Endothelial cell of umbilical vein (primary cell): ENCODE results near the gene SPINK1. TPM values are rescaled to one million over a fixed set of nuclear protein-coding genes. Genes with fewer than 3 reads are reported as not detected.

ENCODE experiments used
- BruUV-seq: library from RNA; stranded (reverse); fragments of 400-500 nt; replicated peaks from 2 replicates; lab custom pipeline; 2021; lab: Mats Ljungman, UMichigan
- CTCF ChIA-PET: fragments of 300-600, 350-600 bp; sonication (Branson Sonifier 250); formaldehyde crosslinking; loops from one replicate; lab custom pipeline; 2021; ENCODE audit warnings: antibody characterized with exemption, inconsistent platforms; lab: Charles Lee
- POLR2A ChIA-PET: fragments of 300-600, 350-600 bp; sonication (Branson Sonifier 250); formaldehyde crosslinking; loops from one replicate; lab custom pipeline; 2021; ENCODE audit warnings: antibody characterized with exemption, inconsistent platforms; lab: Charles Lee
- DNase-seq: peaks from one replicate; pipeline ENCODE4 v3.0.0-alpha.2; 2011; ENCODE audit warnings: low read depth, low spot score
- FAIRE-seq: peaks from 2 replicates; lab custom pipeline; 2011; peaks lifted over from hg19 to GRCh38; lab: Jason Lieb, UNC
- H2AFZ ChIP-seq: 2 replicates; pipeline ENCODE4 v1.6.0; 2012; ENCODE audit warnings: low read depth, low read length, control low read depth, inconsistent platforms
- H3K27ac ChIP-seq: 2 replicates; pipeline ENCODE4 v1.5.1; 2011; ENCODE audit warnings: low read depth, mild to moderate bottlenecking, control low read depth, low read length, moderate library complexity; ENCODE audit not compliant: insufficient read depth
- H3K27me3 ChIP-seq, 2 experiments: 2 replicates each; pipeline versions ENCODE4 v1.6.0 to v1.6.1; 2011; ENCODE audit warnings: low read length in 2 of 2, mixed read lengths in 1 of 2; ENCODE audit not compliant: control insufficient read depth in 2 of 2, insufficient read depth in 2 of 2
- H3K36me3 ChIP-seq, 2 experiments: 2 replicates in 1 of 2; 3 replicates in 1 of 2; pipeline ENCODE4 v1.5.1; 2011; ENCODE audit warnings: low read length in 2 of 2, mild to moderate bottlenecking in 1 of 2, moderate library complexity in 1 of 2; ENCODE audit not compliant: control insufficient read depth in 2 of 2, insufficient read depth in 2 of 2; ENCODE audit errors: extremely low read depth in 1 of 2
- H3K4me1 ChIP-seq: 3 replicates; pipeline ENCODE4 v1.5.1; 2011; ENCODE audit warnings: mild to moderate bottlenecking, low read length; ENCODE audit not compliant: control insufficient read depth, insufficient read depth; ENCODE audit errors: extremely low read depth
- H3K4me2 ChIP-seq: 2 replicates; pipeline ENCODE4 v1.6.1; 2011; ENCODE audit warnings: low read length, control low read depth, mixed read lengths; ENCODE audit not compliant: insufficient read depth
- H3K4me3 ChIP-seq, 3 experiments: fragments of 200-600 bp in 1 of 3; sonication (generic), shearing (Covaris generic) in 1 of 3; replicated peaks in 1 of 3; 2 replicates each; pipeline ENCODE4 v1.5.1; 2011 to 2016; ENCODE audit warnings: control low read depth in 3 of 3, low read length in 3 of 3, mild to moderate bottlenecking in 2 of 3, inconsistent platforms in 1 of 3, low read depth in 1 of 3, moderate library complexity in 1 of 3; ENCODE audit not compliant: insufficient read depth in 1 of 3
- H3K79me2 ChIP-seq: 2 replicates; pipeline ENCODE4 v1.6.0; 2012; ENCODE audit warnings: low read length, inconsistent platforms; ENCODE audit not compliant: control insufficient read depth, insufficient read depth
- H3K9ac ChIP-seq: replicated peaks from 2 replicates; pipeline ENCODE3; 2011; ENCODE audit warnings: low read length, control low read depth; ENCODE audit not compliant: insufficient read depth; ENCODE audit errors: extremely low read depth
- H3K9me1 ChIP-seq: replicated peaks from 3 replicates; pipeline ENCODE4 v1.6.0; 2011; ENCODE audit warnings: mild to moderate bottlenecking, low read length; ENCODE audit not compliant: control insufficient read depth, insufficient read depth; ENCODE audit errors: extremely low read depth
- H3K9me3 ChIP-seq: replicated peaks from 2 replicates; pipeline ENCODE4 v1.5.1; 2012; ENCODE audit warnings: low read length, inconsistent platforms; ENCODE audit not compliant: control insufficient read depth, insufficient read depth
- H4K20me1 ChIP-seq: replicated peaks from 2 replicates; pipeline ENCODE3; 2011; ENCODE audit warnings: mild to moderate bottlenecking, low read length; ENCODE audit not compliant: control insufficient read depth, insufficient read depth; ENCODE audit errors: extremely low read depth
- EZH2 ChIP-seq: IDR thresholded peaks from 2 replicates; pipeline ENCODE4 v1.6.1; 2012; ENCODE audit warnings: borderline replicate concordance, low read depth, mild to moderate bottlenecking, moderate library complexity, low read length, inconsistent platforms; ENCODE audit not compliant: severe bottlenecking
- FOS ChIP-seq: IDR thresholded peaks from 2 replicates; pipeline ENCODE4 v1.6.1; 2011; ENCODE audit warnings: mild to moderate bottlenecking, low read length, moderate library complexity, borderline replicate concordance; ENCODE audit not compliant: insufficient read depth
- GATA2 ChIP-seq: IDR thresholded peaks from 2 replicates; pipeline ENCODE4 v1.7.0; 2011; ENCODE audit warnings: low read depth, mild to moderate bottlenecking, moderate library complexity, mixed read lengths, low read length; ENCODE audit not compliant: insufficient read length, insufficient read depth
- JUN ChIP-seq: IDR thresholded peaks from 2 replicates; pipeline ENCODE4 v1.6.1; 2011; ENCODE audit warnings: borderline replicate concordance, low read depth; ENCODE audit not compliant: insufficient read length, insufficient read depth
- MYC ChIP-seq: IDR thresholded peaks from one replicate; pipeline ENCODE4 v1.6.1; 2011; ENCODE audit warnings: mild to moderate bottlenecking, low read depth, low read length
- POLR2A ChIP-seq: IDR thresholded peaks from 2 replicates; pipeline ENCODE4 v1.6.1; 2012; ENCODE audit warnings: low read depth, mild to moderate bottlenecking, control low read depth, low read length
- POLR2AphosphoS5 ChIP-seq: IDR thresholded peaks from 2 replicates; pipeline ENCODE4 v1.6.1; 2012; ENCODE audit warnings: low read depth, mild to moderate bottlenecking, control low read depth, low read length, moderate library complexity; ENCODE audit not compliant: insufficient read depth
- dilution Hi-C: fragments of 300-500 bp; cut with MboI; formaldehyde crosslinking; loops from one replicate; pipeline ENCODE4 v1.15.0; 2019; ENCODE audit warnings: low sequenced_read_pairs; ENCODE audit not compliant: extremely low pct_ligation_motif_present
- intact Hi-C: fragments of 100-400 bp; cut with micrococcal nuclease; formaldehyde crosslinking; loops from one replicate; pipeline ENCODE4 v1.10.0; 2022
- polyA plus RNA-seq, 4 experiments: library from polyadenylated mRNA; depleted of rRNA in 3 of 4; stranded (reverse) in 3 of 4; unstranded in 1 of 4; fragments of >200 nt; gene quantifications; 2 replicates each; pipeline versions ENCODE4 v1.2.1 to v1.2.3, GENCODE V29; 2011 to 2012; ENCODE audit warnings: missing spikeins in 1 of 4
- total RNA-seq: library from RNA; stranded (reverse); gene quantifications from 2 replicates; pipeline ENCODE4 v1.2.3, GENCODE V29; 2021
- TF ChIP-seq, protein P1 (sequence below), 2 donors: IDR thresholded peaks; 1 replicate in 1 of 2; 2 replicates in 1 of 2; pipeline ENCODE4 v1.5.1; 2011; ENCODE audit warnings: low read length in 2 of 2, mild to moderate bottlenecking in 2 of 2, moderate library complexity in 2 of 2, control low read depth in 1 of 2, inconsistent platforms in 1 of 2, low read depth in 1 of 2; ENCODE audit not compliant: insufficient read depth in 1 of 2; ENCODE audit errors: extremely low read depth in 1 of 2
- TF ChIP-seq, protein P2 (sequence below): IDR thresholded peaks from 2 replicates; pipeline ENCODE4 v1.6.1; 2011; ENCODE audit not compliant: insufficient read depth, insufficient read length

SPINK1 gene
- total and polyA plus RNA-seq, 2 donors (not counting 3 experiments of a cell fraction or from before 2014, with no cell fraction given), result not detected

GRCh38 chr5:147863454-147864158, 32.1 kb upstream of the SPINK1 start:
- Histone ChIP-seq H3K9me3 (no peaks in the 10 kb centered on the region), H3K4me2 (no peak overlapping the region), H3K4me1 (no peaks in the 10 kb centered on the region), H3K79me2 (no peaks in the 10 kb centered on the region), H4K20me1 (no peaks in the 10 kb centered on the region), H3K9ac (no peak overlapping the region), H3K27me3 (no peaks in the 10 kb centered on the region), H3K27ac (no peak overlapping the region), H3K36me3 (no peaks in the 10 kb centered on the region), H3K9me1 (no peaks in the 10 kb centered on the region), H3K4me3 (no peak overlapping the region), H2AFZ (no peak overlapping the region)
- intact Hi-C loops (no loop called here), dilution Hi-C loops (no loop called here)
- BruUV-seq, result no TSS peak
- TF ChIP-seq, protein P1, sequence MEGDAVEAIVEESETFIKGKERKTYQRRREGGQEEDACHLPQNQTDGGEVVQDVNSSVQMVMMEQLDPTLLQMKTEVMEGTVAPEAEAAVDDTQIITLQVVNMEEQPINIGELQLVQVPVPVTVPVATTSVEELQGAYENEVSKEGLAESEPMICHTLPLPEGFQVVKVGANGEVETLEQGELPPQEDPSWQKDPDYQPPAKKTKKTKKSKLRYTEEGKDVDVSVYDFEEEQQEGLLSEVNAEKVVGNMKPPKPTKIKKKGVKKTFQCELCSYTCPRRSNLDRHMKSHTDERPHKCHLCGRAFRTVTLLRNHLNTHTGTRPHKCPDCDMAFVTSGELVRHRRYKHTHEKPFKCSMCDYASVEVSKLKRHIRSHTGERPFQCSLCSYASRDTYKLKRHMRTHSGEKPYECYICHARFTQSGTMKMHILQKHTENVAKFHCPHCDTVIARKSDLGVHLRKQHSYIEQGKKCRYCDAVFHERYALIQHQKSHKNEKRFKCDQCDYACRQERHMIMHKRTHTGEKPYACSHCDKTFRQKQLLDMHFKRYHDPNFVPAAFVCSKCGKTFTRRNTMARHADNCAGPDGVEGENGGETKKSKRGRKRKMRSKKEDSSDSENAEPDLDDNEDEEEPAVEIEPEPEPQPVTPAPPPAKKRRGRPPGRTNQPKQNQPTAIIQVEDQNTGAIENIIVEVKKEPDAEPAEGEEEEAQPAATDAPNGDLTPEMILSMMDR (IDR thresholded peaks at IDR 0.05; ENCODE audit: extremely low read depth in 1 of 2, insufficient read depth in 1 of 2, low read depth in 1 of 2, low read length in 2 of 2), result no peak
- no peak for TF ChIP-seq POLR2A
- TF ChIP-seq POLR2AphosphoS5, result no peak
- no peak for TF ChIP-seq MYC
- no peak for TF ChIP-seq EZH2
- TF ChIP-seq, protein P2, sequence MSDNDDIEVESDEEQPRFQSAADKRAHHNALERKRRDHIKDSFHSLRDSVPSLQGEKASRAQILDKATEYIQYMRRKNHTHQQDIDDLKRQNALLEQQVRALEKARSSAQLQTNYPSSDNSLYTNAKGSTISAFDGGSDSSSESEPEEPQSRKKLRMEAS, result no peak
- TF ChIP-seq FOS, result no peak
- no peak for TF ChIP-seq JUN
- no peak for TF ChIP-seq GATA2
- DNase-seq, result peak; percentile 37
- ChIA-PET CTCF (interaction anchor here (1.0 to 12.6 kb wide), 3 partner anchors 15 to 70 kb away, joined by 3 to 170 read pairs (median 3); partner anchors contain the start of gene SCGB3A2), POLR2A (no interaction called here)
- no peak for FAIRE-seq
